Measurements from ENCODE around the gene CORO7. TPM values are rescaled to one million over a fixed set of nuclear protein-coding genes. Genes with fewer than 3 reads are reported as not detected.

CORO7 gene
- total RNA-seq, 1 experiment from 2014 or later: 14.3 TPM

DNA sequence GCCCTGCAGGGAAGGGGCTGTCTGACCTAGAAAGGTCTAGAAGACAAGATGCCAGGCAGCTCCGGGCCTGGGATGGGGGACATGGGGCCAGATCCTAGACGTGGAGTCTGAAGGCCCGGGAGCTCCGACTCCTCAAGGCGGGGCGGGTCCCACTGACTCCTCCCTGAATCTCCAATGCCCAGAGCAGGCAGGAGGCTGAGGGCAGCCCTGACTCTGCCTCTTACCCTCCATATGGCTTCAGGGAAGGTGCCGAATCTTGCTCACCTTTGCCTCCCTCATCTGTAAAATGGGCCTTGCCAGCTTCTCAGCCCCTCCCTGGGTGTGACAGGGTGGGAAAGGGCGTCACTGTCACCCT, 30.0 kb downstream of the CORO7 start:
- Histone ChIP-seq H2AFZ (ENCODE audit: low read length) (no peak overlapping the region), H3K9me2 (replicated peaks; ENCODE audit: low read length) (no peaks in the 10 kb centered on the region), H3K4me1 (ENCODE audit: insufficient read depth, low read length) (no peaks in the 10 kb centered on the region), H3K36me3 (ENCODE audit: low read depth, low read length) (no peaks in the 10 kb centered on the region), H3K79me2 (ENCODE audit: low read length) (no peaks in the 10 kb centered on the region), H3K9ac (ENCODE audit: low read length) (no peak overlapping the region), H3K4me2 (ENCODE audit: low read length) (no peak overlapping the region), H4K20me1 (ENCODE audit: low read length) (no peaks in the 10 kb centered on the region), H3K27ac (ENCODE audit: low read length) (no peak overlapping the region), H3F3A (ENCODE audit: low read length, unreplicated experiment) (no peaks in the 10 kb centered on the region), H3K27me3 (ENCODE audit: low read length) (no peaks in the 10 kb centered on the region), H3K4me3 (ENCODE audit: low read length) (no peak overlapping the region), H3K9me3 (ENCODE audit: low read length) (no peaks in the 10 kb centered on the region)
- CTCF ChIA-PET: no interaction called here
- POLR2A ChIA-PET (ENCODE audit: unreplicated experiment): no interaction called here
- ATAC-seq: no peak
- TF ChIP-seq, protein P1, sequence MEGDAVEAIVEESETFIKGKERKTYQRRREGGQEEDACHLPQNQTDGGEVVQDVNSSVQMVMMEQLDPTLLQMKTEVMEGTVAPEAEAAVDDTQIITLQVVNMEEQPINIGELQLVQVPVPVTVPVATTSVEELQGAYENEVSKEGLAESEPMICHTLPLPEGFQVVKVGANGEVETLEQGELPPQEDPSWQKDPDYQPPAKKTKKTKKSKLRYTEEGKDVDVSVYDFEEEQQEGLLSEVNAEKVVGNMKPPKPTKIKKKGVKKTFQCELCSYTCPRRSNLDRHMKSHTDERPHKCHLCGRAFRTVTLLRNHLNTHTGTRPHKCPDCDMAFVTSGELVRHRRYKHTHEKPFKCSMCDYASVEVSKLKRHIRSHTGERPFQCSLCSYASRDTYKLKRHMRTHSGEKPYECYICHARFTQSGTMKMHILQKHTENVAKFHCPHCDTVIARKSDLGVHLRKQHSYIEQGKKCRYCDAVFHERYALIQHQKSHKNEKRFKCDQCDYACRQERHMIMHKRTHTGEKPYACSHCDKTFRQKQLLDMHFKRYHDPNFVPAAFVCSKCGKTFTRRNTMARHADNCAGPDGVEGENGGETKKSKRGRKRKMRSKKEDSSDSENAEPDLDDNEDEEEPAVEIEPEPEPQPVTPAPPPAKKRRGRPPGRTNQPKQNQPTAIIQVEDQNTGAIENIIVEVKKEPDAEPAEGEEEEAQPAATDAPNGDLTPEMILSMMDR (conservative IDR thresholded peaks at IDR 0.05; ENCODE audit: low read depth, low read length): no peak
- TF ChIP-seq EZH2phosphoT487 (IDR thresholded peaks at IDR 0.05; ENCODE audit: borderline replicate concordance, low read length) (no peak), EZH2 (IDR thresholded peaks at IDR 0.05; ENCODE audit: low read length, unreplicated experiment) (no peak)
- BruUV-seq (replicated peaks): no TSS peak
- intact Hi-C loops (cut with micrococcal nuclease): no loop called here
- no peak for DNase-seq

DNA sequence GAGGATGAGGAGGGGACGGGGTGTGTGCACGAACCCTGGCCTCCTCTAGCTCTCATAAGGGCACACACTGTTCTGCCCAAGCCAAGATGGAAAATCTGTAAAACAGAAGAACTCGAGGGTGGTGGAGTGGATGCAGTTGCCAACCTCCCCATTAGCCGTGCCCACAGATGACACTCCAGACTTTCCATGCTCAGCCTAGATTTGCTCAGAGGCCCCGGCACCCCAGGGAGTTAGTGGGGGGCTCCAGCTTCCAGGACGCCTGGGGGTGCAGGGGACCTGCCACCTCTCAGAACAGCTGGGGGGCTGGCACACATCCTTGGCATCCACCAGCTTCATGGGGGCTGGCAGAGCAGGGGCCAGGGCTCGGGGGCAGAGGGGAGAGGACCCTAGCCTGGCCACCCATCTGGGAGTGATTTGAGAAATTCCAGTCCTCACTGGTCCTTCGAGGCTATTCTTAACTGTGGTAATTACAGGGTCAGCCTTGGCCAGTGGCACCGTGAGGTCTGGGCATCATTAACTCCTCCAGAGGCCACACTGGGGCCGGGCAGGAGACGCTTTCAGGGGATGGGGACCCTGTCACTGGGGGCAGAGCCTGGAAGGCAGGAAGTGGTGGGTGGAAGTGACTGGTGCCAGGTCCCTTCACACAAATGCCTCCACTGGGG, 30.5 kb downstream of the CORO7 start:
- Histone ChIP-seq H3K9ac (ENCODE audit: low read length) (no peak overlapping the region), H3K27me3 (ENCODE audit: low read length) (no peaks in the 10 kb centered on the region), H3F3A (ENCODE audit: low read length, unreplicated experiment) (no peaks in the 10 kb centered on the region), H3K36me3 (ENCODE audit: low read depth, low read length) (no peaks in the 10 kb centered on the region), H3K79me2 (ENCODE audit: low read length) (no peaks in the 10 kb centered on the region), H3K9me2 (replicated peaks; ENCODE audit: low read length) (no peaks in the 10 kb centered on the region), H3K9me3 (ENCODE audit: low read length) (no peaks in the 10 kb centered on the region), H3K4me2 (ENCODE audit: low read length) (no peak overlapping the region), H3K4me1 (ENCODE audit: insufficient read depth, low read length) (no peaks in the 10 kb centered on the region), H4K20me1 (ENCODE audit: low read length) (no peaks in the 10 kb centered on the region), H3K27ac (ENCODE audit: low read length) (no peak overlapping the region), H3K4me3 (ENCODE audit: low read length) (no peak overlapping the region), H2AFZ (ENCODE audit: low read length) (no peak overlapping the region)
- POLR2A ChIA-PET (ENCODE audit: unreplicated experiment): no interaction called here
- DNase-seq (no peak), ATAC-seq (no peak)
- intact Hi-C loops (cut with micrococcal nuclease): no loop called here
- TF ChIP-seq EZH2 (IDR thresholded peaks at IDR 0.05; ENCODE audit: low read length, unreplicated experiment) (no peak), EZH2phosphoT487 (IDR thresholded peaks at IDR 0.05; ENCODE audit: borderline replicate concordance, low read length) (no peak)
- TF ChIP-seq, protein P1 (conservative IDR thresholded peaks at IDR 0.05; ENCODE audit: low read depth, low read length): no peak
- BruUV-seq (replicated peaks): no TSS peak
- CTCF ChIA-PET: no interaction called here

DNA sequence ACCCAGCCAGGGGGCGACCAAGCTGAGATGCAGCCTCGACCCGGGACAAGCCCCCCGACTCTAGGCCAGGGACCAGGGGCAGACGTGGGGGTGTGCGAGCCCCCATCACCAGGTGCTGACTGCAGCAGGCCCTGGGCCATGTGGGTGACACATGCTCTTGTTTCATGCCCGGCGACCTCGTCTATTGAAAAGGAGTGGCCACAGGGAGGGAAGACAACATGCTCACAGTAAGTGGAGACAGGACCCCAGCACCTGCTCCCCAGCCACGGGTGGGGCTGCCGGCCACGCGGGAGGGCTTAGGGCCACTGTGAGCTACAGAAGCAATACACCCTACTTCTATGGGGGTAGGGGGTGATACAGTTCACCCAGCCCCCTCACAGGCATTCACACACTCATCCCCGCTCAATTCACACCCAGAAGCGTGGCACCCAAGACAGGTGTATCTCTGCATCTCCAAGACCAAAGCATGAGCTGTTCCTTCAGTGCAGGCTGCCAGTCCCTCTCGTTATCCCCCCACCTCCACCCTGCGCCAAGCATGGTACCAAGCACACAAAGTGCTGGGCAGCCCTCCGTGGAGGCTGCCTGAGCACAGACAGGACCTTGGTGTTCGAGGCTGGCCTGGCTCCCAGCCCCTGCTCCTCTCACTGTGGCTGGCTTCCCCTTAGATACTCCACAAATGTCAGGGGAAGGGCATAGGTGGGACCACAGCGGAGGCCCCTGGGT, 31.2 kb downstream of the CORO7 start:
- no peaks in the 10 kb centered on the region for H3K9me2 ChIP-seq (replicated peaks; ENCODE audit: low read length)
- H3K4me1 ChIP-seq (ENCODE audit: insufficient read depth, low read length): no peaks in the 10 kb centered on the region
- no peak overlapping the region for H3K9ac ChIP-seq (ENCODE audit: low read length)
- H3K4me2 ChIP-seq (ENCODE audit: low read length): no peak overlapping the region
- H4K20me1 ChIP-seq (ENCODE audit: low read length): no peaks in the 10 kb centered on the region
- intact Hi-C loops (cut with micrococcal nuclease): no loop called here
- no peaks in the 10 kb centered on the region for H3F3A ChIP-seq (ENCODE audit: low read length, unreplicated experiment)
- H3K36me3 ChIP-seq (ENCODE audit: low read depth, low read length): no peaks in the 10 kb centered on the region
- ChIA-PET POLR2A (ENCODE audit: unreplicated experiment) (no interaction called here), CTCF (no interaction called here)
- ATAC-seq (no peak), DNase-seq (no peak)
- H3K27me3 ChIP-seq (ENCODE audit: low read length): no peaks in the 10 kb centered on the region
- no peak overlapping the region for H3K27ac ChIP-seq (ENCODE audit: low read length)
- TF ChIP-seq EZH2phosphoT487 (IDR thresholded peaks at IDR 0.05; ENCODE audit: borderline replicate concordance, low read length) (no peak), EZH2 (IDR thresholded peaks at IDR 0.05; ENCODE audit: low read length, unreplicated experiment) (no peak)
- TF ChIP-seq, protein P1 (conservative IDR thresholded peaks at IDR 0.05; ENCODE audit: low read depth, low read length): no peak
- no peaks in the 10 kb centered on the region for H3K79me2 ChIP-seq (ENCODE audit: low read length)
- H2AFZ ChIP-seq (ENCODE audit: low read length): no peak overlapping the region
- no TSS peak for BruUV-seq (replicated peaks)
- H3K4me3 ChIP-seq (ENCODE audit: low read length): no peak overlapping the region
- no peaks in the 10 kb centered on the region for H3K9me3 ChIP-seq (ENCODE audit: low read length)
